Fibroblast of skin of right biceps (primary cell): Measurements from ENCODE around the gene SVOPL.

Source experiments
- DNase-seq: peaks from one replicate; pipeline ENCODE4 v3.0.0-alpha.2; 2013

SVOPL gene

DNA sequence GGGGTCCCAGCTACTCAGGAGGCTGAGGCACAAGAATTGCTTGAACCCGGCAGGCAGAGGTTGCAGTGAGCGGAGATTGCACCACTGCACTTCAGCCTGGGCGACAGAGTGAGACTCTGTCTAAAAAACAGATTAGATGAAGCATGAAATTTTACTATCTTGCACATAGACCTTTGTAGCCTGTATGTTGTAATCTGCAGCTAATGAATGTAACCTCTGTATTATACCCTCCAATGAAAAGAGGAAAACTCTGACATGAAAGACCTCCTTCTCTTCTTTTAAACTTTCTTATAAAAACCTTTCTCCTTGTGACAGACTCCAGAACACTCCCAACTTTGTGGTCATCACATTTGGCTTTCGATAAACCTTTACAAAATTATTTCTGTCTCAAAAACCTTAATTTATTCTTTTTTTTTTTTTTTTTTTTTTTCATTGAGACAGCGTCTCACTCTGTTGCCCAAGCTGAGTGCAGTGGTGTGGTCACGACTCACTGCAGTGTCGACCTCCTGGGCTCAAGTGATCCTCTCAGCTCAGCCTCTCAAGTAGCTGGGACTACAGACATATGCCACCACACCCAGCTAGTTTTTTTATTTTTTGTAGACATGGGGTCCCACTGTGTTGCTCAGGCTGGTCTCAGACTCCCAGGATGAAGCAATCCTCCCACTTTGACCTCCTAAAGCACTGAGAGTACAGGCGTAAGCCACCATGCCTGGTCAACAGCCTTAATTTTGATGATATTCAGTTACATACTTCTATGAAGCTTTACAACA, 97.4 kb downstream of the SVOPL start:
- DNase-seq = no peak

GRCh38 chr7:138602451-138602850, 98.7 kb downstream of the SVOPL start:
- DNase-seq = no peak

- DNase-seq = no peak
Measured at GRCh38 chr7:138595454-138595853, 105.7 kb downstream of the SVOPL start.

DNA sequence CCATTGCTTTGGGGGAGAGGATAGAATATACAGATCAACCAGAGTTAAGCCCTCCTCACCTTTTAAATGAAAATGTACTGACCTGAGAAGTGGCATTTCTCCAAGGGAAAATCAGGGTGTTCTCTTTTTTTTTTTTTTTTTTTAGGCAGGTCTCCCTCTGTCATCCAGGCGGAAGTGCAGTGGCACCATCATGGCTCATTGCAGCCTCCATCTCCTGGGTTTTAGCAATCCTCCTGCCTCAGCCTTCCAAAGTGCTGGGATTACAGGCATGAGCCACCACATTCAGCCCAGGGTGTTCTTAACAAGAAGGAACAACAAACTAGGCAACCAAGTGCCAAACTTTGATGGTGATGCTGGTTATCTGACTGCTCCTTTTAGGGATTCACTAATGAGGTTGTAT, 111.0 kb downstream of the SVOPL start:
- no peak for DNase-seq

DNA sequence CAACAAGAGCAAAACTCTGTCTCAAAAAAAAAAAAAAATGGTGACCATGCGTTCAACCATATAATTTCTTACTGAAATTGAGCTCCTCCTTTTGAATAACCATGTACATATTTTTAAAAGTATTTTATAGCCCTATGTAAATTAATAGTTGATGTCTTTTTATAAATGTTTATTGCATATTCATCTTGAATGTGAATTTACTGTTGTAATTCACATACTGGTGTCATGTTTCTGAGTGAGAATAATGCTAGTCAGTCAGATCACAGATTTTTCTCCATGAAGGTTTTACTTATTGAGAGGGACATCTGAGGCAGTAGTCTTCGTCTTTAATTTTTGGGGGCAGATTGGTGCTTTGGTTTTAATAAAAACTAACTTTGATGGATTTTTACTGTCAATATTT, 112.2 kb downstream of the SVOPL start:
- no peak for DNase-seq

GRCh38 chr7:138587485-138587884, 113.7 kb downstream of the SVOPL start:
- no peak for DNase-seq

DNA sequence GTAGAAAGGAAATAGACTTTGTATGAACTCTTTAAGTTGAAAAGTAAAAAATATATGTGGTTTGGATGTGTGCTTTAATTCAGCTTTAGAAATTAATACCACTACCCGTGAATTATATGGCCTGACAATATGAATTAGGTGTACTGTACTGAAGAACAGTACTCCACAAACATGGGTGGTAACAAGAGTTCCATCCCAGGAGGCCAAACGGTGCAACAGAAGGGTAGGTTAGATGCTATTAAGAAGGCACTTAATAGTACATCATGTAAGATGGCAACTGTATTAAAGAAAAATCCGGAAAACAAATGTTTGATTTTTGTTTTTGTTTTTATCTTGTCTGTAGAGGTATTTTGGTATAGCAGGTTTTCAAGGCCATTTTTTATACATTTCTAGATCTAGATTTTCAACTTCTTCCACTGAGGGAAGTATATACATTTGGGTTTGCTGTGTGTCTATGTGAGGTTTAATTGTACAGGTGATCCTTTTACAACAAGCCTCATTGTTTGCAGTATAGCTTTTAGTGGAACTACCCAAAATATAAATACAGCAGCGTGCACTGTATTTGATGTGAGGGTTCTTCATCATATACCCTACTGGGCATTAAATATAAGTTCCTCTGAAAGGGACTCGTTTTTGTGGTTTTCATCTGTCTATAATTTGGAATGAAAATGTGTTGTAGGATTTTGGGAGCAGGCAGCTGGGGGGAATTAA, 115.7 kb downstream of the SVOPL start:
- DNase-seq = no peak

- peak; percentile 8 for DNase-seq
Measured at GRCh38 chr7:138584696-138585095, 116.5 kb downstream of the SVOPL start.

- peak; percentile 4 for DNase-seq
Measured at GRCh38 chr7:138584283-138584682, 116.9 kb downstream of the SVOPL start.

GRCh38 chr7:138581065-138581464, 120.1 kb downstream of the SVOPL start:
- DNase-seq = no peak

DNA sequence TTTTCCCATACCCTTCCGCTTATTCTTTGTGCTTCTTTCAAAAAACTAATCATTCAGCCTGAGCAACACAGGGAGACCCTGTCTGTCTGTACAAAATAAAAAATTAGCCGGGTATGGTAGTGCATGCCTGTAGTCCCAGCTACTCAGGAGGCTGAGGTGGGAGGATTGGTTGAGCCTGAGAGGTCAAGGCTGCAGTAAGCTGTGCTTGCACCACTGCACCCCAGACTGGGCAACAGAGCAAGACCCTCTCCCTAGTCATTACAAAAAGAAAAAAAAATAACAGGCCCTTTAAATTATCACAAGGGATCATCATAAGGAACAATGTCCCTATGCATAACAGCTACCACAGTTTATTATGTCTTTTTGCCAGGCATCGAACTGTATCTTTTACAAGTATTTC, 121.5 kb downstream of the SVOPL start:
- DNase-seq = no peak

GRCh38 chr7:138579136-138579535, 122.0 kb downstream of the SVOPL start:
- DNase-seq = no peak

GRCh38 chr7:138575897-138576428, 125.2 kb downstream of the SVOPL start:
- no peak for DNase-seq

- no peak for DNase-seq
Measured at GRCh38 chr7:138573741-138574140, 127.4 kb downstream of the SVOPL start.

GRCh38 chr7:138570715-138571114, 130.4 kb downstream of the SVOPL start:
- no peak for DNase-seq

DNA sequence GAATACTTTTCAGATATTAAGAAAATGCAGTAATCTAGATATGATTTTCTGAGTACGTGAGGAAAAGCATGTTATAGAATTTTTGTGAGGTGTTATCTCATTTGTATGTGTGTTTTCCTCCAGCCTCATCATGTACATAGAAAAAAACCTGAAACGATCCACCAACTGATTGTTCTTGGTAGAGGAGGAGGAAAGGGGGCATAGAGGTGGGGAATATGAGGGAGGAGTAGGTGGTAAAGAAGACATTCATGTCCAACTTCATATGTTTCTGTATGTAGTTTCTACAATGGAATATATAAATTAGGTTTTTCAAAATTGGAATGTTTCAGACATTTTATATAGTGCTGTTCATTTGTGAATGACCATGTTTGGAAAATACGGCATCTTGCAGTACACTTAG, 131.7 kb downstream of the SVOPL start:
- no peak for DNase-seq

GRCh38 chr7:138568655-138569054, 132.5 kb downstream of the SVOPL start:
- no peak for DNase-seq

GRCh38 chr7:138565451-138566114, 135.6 kb downstream of the SVOPL start:
- peak; percentile 17 for DNase-seq

DNA sequence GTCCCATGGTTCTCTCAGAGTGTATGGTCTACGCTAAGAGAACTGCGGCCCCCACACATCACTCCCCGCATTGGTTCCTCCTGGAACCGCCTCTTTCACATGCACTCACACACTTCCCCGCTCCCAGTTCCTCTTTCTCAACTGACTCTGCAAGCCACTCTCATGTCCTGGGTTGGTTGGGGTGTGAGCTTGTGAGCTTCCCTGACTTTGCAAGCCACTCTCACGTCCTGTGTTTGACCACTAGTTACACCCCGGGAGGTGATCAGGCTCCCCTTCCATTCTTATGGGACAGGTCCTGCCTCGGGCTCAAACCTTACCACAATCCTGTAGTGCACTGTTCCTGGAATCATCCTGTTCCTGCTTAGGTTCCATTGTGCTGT, 136.1 kb downstream of the SVOPL start:
- no peak for DNase-seq

DNA sequence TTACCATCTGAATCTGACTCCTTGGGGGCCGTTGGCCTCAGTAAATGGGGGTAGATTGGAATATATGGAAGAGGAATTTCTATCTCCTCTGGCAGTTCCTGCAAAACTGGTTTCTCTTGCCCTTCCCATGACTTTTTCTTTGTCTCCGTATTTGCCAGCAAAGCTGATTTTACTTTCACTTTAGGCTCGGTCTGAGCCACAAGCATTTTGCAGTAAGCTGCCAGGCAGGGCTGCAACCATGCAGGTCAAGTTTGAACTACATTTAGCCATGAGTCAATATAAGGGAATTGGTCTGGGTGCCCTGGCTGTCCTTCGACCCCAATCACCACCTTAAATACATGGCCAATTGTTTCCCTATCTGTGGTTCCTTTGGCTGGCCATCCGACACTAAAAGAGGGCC, 136.8 kb downstream of the SVOPL start:
- no peak for DNase-seq

DNA sequence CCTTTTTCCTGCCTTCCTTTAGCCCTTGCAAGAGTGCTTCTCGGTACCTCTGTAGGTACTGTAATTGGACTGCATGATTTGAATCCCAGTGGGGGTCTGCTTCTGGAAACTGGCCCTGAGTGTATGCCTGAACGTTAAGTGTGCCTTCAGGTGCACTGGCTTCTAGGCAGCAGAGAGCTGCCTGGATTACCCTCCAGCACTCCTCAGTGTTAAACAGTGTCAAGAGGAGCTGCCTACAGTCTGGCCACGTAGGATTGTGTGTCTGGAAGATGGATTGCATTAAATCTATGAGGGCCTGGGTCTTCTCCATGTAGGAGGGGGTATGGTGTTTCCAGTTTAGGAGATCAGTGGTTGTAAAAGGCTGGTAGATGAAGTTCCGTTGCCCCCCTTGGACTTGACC, 137.4 kb downstream of the SVOPL start:
- DNase-seq = no peak

DNA sequence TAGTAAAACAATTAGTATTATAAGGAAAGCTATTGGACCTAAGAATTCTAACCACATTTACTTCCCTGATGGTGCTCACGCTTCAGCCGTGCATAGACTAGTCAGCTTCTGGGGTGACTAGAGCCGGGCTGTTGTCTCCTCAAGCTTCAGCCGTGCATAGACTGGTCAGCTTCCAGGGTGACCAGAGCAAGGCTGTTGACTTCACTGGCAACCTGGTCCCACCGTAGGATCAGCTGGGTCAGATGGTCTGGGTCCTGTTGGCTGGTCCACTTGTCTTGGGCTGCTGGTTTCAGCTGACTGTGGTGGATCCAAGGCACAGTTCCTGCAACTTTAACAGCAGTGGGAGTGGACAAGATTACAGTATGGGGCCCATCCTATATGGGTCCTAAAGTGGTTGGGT, 141.7 kb downstream of the SVOPL start:
- DNase-seq = no peak

GRCh38 chr7:138556771-138557484, 144.2 kb downstream of the SVOPL start:
- no peak for DNase-seq
